ENCODE data around the gene SRPK2. TPM values are rescaled to one million over a fixed set of nuclear protein-coding genes. Genes with fewer than 3 reads are reported as not detected.
"Not testable (repeated sequence)": the region's sequence is repeated elsewhere in the genome, so short reads cannot be mapped to it uniquely, and the experiment has no call there.

Gene SRPK2
- total RNA-seq, 1 experiment from 2014 or later, result 50.5 TPM

DNA sequence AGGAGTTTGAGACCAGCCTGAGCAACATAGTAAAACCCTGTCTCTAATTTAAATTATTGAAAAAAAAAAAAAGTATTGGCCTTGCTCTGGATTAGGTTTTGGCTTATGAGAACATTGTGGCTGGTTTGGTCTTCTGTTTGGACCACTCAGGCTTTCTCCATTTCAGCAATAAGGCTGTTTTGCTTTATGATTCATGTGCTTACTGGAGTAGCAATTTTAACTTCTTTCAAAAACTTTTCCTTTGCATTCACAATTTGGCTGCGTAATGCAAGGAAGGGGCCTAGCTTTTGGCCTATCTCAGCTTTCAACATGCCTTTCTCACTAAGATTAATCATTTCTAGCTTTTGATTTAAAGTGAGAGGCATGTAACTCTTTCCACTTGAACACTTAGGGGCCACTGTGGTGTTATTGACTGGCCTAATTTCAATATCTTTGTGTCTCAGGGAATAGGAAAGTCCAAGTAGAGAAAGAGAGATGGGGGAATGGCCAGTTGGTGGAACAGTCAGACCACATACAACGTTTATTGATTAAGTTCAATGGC lies 38.0 kb upstream of the SRPK2 start (continued):
- TF ChIP-seq HMGXB4 (CRISPR knock-in tag; IDR thresholded peaks at IDR 0.05) (no peak), FOXK1 (CRISPR knock-in tag; IDR thresholded peaks at IDR 0.05) (no peak), SOX15 (CRISPR knock-in tag; IDR thresholded peaks at IDR 0.05) (no peak), GTF2I (CRISPR knock-in tag; conservative IDR thresholded peaks at IDR 0.05) (no peak), NFE2L1 (CRISPR knock-in tag; IDR thresholded peaks at IDR 0.05) (no peak)

DNA sequence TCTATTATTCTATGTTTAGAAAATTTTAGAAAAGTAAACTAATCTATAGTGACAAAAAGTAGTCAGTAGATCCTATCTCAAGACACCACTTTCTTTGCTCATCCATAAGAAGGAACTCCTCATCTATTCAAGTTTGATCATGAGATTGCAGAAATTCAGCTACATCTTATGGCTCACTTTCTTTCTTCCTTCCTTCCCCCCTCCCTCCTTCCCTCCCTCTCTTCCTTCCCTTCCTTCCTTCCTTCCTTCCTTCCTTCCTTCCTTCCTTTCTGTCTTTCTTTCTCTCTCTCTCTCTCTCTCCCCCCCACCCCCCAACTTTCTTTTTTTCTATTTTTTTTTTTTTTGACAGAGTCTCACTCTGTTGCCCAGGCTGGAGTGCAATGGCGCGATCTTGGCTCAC lies 35.3 kb upstream of the SRPK2 start:
- ChIA-PET POLR2A (interaction anchor here (0.6 kb wide), 1 partner anchor 29 kb away, joined by 3 read pairs; no protein-coding TSS in a partner anchor), CTCF (no interaction called here)
- DNase-seq (ENCODE audit: low spot score) (no peak), ATAC-seq (no peak)
- Mint-ChIP-seq H3K36me3 (no peaks in the 10 kb centered on the region), H3K4me3 (no peak overlapping the region), H3K9me3 (no peaks in the 10 kb centered on the region), H3K4me1 (no peaks in the 10 kb centered on the region), H3K27me3 (ENCODE audit: low read depth) (no peaks in the 10 kb centered on the region; the same call in 1 of the 2 replicates), H3K27ac (no peak overlapping the region)
- TF ChIP-seq, protein P1, sequence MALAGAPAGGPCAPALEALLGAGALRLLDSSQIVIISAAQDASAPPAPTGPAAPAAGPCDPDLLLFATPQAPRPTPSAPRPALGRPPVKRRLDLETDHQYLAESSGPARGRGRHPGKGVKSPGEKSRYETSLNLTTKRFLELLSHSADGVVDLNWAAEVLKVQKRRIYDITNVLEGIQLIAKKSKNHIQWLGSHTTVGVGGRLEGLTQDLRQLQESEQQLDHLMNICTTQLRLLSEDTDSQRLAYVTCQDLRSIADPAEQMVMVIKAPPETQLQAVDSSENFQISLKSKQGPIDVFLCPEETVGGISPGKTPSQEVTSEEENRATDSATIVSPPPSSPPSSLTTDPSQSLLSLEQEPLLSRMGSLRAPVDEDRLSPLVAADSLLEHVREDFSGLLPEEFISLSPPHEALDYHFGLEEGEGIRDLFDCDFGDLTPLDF (CRISPR knock-in tag; IDR thresholded peaks at IDR 0.05), result no peak

GRCh38 chr7:105413887-105414437 lies 25.2 kb upstream of the SRPK2 start:
- Mint-ChIP-seq H3K4me1 (no peaks in the 10 kb centered on the region), H3K9me3 (no peaks in the 10 kb centered on the region), H3K27me3 (ENCODE audit: low read depth) (no peaks in the 10 kb centered on the region), H3K36me3 (no peaks in the 10 kb centered on the region), H3K4me3 (no peak overlapping the region), H3K27ac (no peak overlapping the region)
- TF ChIP-seq, protein P2, sequence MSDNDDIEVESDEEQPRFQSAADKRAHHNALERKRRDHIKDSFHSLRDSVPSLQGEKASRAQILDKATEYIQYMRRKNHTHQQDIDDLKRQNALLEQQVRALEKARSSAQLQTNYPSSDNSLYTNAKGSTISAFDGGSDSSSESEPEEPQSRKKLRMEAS (CRISPR knock-in tag; IDR thresholded peaks at IDR 0.05), result no peak
- no peak for TF ChIP-seq MLX (CRISPR knock-in tag; IDR thresholded peaks at IDR 0.05)
- no peak for TF ChIP-seq E2F5 (CRISPR knock-in tag; IDR thresholded peaks at IDR 0.05)
- TF ChIP-seq SOX15 (CRISPR knock-in tag; IDR thresholded peaks at IDR 0.05), result no peak
- no peak for TF ChIP-seq FOXP4 (CRISPR knock-in tag; IDR thresholded peaks at IDR 0.05)
- DNase-seq (ENCODE audit: low spot score), result no peak
- ATAC-seq, result peak; percentile 47; the same call in 1 of the 2 replicates
- ChIA-PET CTCF (interaction anchor here (1.3 to 2.0 kb wide), 2 partner anchors 12 to 15 kb away, joined by 4 to 6 read pairs; no protein-coding TSS in a partner anchor), POLR2A (no interaction called here)

DNA sequence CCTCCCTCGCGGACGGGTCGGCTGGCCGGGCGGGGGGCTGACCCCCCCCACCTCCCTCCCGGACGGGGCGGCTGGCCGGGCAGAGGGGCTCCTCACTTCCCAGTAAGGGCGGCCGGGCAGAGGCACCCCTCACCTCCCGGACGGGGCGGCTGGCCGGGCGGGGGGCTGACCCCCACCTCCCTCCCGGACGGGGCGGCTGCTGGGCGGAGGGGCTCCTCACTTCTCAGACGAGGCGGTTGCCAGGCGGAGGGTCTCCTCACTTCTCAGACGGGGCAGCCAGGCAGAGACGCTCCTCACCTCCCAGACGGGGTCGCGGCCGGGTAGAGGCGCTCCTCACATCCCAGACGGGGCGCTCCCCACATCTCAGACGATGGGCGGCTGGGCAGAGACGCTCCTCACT lies 22.1 kb upstream of the SRPK2 start:
- H3K4me1 Mint-ChIP-seq; H3K27ac Mint-ChIP-seq; DNase-seq (ENCODE audit: low spot score); POLR2A ChIA-PET; H3K27me3 Mint-ChIP-seq (ENCODE audit: low read depth); H3K36me3 Mint-ChIP-seq; H3K4me3 Mint-ChIP-seq; H3K9me3 Mint-ChIP-seq; ATAC-seq; CTCF ChIA-PET: not testable (repeated sequence)
